ENCODE results near the gene GMEB2.
A peak's percentile ranks its signal among the peaks of the same experiment; 100 is the strongest.
"Not testable (repeated sequence)": the region's sequence is repeated elsewhere in the genome, so short reads cannot be mapped to it uniquely, and the experiment has no call there.

The GMEB2 gene

DNA sequence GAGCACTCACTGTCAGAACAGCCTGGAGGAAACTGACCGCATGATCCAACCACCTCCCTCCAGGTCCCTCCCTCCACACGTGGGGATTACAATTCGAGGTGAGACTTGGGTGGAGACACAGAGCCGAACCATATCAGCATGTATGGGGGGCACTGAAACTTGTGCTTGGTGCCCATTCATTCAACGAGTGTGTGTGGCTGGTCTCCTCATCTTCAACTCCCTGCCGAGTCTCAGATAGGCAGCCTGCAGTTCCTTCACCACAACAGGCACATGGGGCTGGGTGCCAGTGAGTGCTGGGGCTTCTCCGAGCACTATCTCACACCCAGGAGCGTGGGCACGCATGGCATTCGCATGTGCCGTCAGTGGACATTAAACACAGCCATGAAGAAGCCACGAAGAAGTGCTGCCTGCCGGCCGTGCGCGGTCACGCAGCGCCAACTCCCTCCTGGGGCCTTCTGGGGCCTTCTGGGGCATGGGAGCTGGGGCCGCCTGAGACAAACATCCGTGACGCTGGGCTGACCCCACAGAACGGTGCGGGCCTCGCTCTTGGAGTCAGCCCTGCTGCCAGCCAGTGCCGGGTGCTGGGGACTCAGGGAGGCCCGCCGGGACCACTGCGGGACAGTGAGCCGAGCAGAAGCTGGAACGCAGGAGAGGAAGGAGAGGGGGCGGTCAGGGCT lies 30.5 kb upstream of the GMEB2 start:
- DNase-seq, result no peak

DNA sequence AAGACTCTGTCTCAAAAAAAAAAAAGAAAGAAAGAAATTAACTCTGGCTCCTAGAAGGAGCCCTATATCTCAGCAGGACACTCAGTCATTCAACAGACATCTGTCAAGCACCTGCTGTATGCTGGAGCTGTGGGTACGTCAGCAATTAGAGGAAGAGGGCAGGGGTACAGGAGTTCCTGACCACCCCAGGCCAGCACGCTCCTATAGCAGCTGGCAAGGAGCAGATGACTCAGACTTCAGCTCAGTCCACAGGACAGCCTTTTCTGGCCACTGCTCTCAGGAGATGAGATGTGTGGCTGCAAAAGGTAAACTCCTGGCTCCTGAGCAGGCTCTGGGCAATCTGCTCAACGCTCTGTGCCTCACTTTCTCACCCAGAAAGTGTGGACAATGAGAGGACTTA lies 29.6 kb upstream of the GMEB2 start:
- no peak for DNase-seq

DNA sequence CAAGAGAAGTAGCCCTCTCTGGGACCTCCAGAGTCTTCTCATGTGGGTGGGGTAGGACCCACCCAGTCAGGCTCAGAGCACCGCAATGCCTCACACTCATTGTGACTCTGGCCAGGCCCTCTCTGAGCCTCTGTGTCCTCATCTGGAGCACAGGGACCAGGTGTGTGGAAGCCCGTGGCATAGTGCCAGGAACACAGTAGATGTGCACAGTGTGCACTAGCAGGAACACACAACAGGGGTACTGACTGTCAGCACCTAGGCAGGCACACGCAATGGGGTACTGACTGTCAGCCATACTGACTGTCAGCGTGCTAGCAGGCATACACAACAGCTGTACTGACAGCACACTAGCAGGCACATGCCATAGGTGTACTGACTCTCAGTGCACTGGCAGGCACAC lies 28.3 kb upstream of the GMEB2 start:
- no peak for DNase-seq

DNA sequence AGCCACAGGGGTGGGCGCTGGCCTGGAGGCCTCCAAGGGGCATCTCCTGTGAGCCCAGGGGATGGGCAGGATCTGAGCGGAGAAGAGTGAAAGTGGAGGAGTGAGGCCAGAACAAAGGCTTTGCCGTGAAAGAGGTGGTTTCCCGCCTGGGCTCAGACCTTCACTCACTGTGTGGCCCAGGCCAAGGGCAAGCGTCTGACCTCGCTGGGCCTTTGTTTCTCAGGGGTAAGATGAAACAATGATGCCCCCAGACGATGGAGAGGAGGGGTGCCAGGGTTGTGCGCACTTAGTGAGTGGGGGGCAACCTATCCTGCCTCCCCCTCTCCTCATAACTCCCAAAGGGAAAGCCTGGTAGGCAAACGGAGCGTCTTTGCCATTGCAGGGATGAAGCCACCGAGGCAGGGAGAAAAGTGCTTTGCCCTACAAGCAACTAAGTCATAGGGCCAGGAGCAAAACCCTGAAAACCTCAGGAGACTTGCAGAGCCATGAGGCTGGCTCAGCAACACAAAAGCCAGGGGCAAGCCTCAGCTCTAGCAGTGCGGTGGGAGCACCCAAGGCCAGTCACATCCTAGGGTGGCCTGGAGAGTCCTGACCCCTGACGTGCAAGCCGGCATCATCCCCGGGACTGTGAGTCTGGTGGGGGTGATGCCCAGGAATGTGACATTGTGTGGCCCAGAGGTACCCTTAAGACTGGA lies 27.2 kb upstream of the GMEB2 start:
- DNase-seq, result no peak

DNA sequence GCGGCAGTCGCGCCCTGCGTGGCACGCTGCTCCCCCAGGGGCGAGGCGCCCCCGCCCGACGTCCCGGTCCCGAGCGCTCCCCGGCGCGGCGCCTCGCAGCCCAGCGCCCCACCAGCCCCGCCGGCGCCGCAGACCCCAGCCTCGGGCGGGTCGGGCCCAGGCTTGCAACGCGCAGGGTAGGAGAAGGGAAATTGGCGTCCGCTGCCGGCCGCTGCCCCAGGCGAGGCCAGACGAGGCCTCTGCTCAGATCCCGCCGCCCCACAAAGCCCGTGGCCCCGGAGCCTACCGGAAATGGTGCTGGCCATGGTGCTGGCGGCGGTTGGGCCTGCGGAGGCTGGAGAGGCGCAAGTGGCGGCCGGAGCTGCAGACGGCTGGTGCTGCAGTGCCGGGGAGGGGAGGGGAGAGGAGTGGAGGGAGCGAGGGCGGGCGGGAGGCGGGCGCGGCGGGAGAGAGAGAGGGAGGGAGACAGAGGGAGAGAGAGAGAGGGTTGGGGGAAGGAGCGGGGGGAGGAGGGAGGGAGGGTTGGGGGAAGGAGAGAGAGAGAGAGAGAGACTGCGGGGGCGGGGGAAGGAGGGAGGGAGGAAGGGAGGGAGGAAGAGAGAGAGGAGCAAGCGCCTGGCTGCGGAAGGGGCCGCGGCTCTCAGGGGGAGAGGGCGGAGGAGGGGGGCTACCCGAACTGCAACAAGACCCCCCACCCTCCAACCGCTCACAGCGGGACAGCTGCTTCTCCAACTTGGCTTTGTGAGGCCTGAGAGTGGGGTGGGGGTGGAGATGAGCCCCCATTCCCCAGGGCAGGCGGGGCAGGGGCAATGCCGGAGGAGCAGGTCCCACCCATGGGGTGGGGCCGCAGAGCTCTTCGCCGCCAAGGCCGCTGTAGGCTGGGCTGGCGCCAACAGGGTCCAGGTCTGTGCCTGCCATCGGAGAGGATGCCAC lies 26.4 kb upstream of the GMEB2 start, which contains the start of gene STMN3:
STMN3 (minus strand) TSS at position 384 of the 933 bp plus-strand sequence; CDS start at position 305, 79 bp downstream.
- peak; percentile 86 for DNase-seq

DNA sequence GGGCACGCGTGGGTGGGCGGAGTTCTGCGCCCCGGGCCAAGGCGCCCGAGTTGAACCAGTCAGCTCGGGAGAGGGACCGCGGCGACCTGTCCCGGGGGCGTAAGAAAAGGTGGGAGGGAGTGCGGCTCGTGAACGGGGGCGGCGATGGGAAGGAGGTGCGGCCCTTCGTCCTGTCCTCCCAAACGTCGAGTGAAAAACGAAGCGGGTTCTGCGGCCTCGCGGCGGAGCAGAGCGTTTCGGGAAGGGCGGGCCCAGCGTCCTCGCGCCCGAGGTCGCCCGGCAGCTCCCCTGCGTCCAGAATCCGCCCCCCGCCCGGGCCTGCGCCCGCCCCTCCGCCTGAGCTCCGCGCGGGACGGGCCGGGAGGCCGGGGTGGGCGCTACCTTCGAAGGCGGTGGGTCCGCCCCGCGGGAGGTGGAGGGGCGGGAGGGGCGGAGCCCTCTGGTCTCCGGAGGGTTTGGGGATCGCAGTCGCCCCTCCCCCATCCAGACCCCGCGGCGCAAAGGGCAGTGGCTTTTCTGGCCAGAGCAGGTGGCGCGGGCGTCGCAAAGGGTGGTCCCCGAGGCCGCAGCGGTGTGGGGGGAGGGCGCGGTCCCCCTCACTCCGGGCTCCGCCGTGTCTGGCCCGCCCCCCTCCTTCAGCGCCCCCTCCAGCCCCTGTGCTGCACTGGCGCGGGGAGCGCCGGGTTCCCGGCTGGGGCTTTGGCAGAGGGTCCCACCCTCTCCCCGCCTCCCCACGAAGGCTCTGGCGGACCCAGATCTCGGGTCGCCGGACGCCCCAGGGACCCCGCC lies 25.5 kb upstream of the GMEB2 start:
- peak; percentile 68 for DNase-seq

DNA sequence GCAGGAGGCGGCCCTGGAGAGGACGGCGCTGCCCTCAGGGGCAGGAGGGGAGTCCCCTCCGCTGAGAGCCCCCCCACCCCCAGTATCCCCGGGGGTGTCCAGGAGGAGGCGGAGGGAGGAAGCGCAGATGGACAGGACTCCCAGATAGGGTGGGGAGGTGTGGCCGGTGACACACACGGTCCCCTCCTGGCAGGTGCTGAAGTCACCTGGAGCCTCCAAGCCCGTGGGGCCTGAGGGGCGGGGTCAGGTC lies 25.0 kb upstream of the GMEB2 start:
- peak; percentile 72 for DNase-seq

DNA sequence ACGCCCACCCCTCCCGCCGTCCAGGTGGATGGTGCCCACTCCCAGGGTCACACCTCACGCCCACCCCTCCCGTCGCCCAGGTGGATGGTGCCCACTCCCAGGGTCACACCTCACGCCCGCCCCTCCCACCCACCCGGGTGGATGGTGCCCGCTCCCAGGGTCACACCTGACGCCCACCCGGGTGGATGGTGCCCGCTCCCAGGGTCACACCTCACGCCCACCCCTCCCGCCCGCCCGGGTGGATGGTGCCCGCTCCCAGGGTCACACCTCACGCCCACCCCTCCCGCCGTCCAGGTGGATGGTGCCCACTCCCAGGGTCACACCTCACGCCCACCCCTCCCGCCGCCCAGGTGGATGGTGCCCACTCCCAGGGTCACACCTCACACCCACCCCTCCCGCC lies 23.6 kb upstream of the GMEB2 start:
- DNase-seq, result not testable (repeated sequence)

DNA sequence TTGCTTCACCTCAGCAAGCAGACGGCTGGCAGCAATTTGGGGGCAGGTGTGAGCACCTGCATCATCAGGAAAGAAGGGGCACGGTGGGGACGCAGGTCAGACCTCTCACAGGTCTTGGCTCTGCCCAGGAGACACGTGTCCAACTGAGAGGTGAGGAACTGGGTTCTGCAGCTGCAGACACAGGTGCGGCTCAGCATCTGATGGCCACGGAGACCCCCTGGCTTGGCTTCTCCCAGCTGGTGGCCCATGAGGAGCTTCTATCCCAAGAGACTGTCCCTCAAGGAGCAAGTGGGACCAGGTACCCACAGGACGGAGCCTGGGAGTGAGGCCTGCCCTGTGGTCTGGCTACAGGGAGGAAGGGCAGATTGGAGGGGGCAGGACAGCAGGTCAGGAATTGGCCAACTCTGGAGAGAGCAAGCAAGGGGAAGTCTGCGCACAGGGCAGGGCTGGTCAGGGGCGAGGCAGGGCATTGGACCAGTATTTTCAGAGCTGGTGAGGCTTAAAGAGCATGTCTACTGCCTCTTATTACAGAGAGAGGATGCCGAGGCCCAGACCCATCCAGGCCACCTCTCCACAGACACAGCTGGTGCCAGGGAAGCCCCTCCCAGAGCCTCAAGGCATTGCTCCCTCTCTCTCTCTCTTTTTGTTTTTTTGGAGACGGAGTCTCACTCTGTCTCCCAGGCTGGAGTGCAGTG lies 22.1 kb upstream of the GMEB2 start:
- no peak for DNase-seq

DNA sequence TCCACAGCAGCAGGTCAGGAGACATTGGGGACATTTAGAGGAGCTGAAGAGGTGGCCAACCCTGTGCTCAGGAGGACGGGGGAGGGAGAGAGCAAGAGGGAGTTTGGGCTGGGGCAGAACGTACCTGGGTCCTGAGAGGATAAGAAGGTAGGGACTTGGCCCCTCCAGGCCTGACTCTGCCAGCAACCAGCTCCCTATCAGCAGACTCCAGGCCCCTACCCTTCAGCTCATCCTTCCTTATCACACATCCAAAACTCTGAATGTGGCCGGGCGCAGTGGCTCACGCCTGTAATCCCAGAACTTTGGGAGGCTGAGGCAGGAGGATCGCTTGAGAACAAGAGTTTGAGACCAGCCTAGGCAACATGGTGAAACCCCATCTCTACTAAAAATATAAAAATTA lies 21.3 kb upstream of the GMEB2 start:
- DNase-seq, result no peak

DNA sequence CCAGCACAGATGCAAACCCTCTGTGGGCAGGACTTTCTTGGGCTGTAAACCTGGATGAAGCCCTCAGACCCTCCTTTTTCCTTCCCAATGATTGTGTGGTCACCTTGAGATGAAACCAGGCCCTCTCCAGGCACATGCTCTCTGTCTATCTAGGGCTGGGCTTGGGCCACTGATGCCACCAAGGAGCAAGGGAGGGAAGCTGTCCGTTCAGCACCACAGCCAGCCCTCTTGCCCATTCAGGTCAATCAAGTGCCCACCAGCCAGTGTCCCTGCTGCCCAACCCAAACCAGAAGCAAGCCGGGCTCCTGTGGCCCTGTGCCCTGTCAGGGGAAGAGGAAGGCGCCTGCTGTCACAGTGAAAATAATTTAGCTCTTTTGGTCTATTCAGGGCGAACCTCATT lies 18.3 kb upstream of the GMEB2 start:
- no peak for DNase-seq

DNA sequence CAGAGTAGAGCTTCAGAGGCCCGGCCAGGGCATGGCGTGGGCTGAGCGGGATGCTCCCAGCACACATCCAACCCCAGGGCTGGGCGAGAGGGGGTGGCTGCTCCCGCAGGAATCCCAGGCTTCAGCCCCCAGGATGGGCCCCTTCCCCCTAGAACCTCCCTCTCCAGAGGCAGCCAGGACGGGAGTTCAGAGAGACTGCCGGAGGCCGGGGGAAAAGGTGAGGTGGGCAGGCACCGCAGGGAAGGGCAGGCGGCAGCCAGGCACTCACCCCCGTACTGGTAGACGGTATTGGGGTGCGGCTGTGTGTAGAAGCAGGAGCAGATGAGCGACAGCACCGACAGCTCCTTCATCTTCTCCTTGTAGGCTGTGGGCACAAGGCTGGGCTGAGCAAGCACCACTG lies 17.0 kb upstream of the GMEB2 start:
- DNase-seq, result no peak

DNA sequence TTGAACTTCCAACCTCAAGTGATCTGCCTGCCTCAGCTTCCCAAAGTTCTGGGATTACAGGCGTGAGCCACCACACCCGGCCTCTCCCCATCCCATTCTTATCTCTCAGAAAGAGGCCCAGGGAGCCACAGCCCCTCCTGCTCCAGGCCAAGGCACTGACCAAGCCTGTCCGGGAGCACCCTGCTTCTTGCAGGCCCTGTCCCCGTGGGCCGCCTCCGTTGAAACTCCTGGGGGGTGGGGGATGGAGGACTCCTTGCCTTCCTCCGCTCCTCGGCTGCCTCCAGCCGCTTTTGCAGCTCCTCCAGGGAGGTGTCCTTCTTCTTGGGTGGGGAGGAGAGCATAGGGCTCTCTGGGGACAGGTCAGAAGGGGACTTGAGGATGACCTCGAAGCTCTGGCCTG lies 16.6 kb upstream of the GMEB2 start:
- DNase-seq, result no peak

DNA sequence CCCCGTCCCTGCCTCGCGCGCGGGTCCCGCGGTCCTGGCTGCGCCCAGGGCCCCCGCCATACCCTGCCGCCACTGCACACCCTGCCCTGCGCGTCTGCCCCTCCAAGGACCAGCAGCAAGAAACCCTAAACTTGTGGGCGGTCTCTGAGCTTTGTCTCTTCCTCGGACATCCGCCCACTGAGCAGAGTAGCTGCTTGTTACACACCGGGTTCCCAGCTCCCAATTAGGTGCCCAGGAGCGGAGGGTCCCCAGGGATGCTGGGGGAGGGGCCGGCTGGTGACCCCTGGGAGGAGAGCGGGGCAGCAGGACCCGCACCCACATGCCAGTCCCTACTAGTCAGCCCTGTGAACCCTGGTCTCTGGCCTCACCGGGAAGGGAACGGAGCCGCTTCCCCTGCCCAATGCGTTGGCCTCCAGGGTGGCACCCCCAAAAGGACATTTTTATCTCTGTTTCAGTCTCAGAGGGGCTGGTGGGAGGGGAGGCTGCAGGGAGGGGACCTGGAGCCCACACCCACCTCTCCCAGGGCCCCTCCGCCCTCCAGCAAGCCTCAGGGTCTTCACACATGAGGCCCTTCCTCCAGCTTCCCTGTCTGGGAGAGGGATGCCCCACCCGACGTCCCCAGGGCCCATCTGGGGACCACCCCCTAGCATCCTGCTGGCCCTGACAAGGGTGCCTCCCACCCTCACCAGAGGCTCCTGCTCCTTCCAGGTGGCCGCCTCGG lies 15.8 kb upstream of the GMEB2 start:
- DNase-seq, result no peak

DNA sequence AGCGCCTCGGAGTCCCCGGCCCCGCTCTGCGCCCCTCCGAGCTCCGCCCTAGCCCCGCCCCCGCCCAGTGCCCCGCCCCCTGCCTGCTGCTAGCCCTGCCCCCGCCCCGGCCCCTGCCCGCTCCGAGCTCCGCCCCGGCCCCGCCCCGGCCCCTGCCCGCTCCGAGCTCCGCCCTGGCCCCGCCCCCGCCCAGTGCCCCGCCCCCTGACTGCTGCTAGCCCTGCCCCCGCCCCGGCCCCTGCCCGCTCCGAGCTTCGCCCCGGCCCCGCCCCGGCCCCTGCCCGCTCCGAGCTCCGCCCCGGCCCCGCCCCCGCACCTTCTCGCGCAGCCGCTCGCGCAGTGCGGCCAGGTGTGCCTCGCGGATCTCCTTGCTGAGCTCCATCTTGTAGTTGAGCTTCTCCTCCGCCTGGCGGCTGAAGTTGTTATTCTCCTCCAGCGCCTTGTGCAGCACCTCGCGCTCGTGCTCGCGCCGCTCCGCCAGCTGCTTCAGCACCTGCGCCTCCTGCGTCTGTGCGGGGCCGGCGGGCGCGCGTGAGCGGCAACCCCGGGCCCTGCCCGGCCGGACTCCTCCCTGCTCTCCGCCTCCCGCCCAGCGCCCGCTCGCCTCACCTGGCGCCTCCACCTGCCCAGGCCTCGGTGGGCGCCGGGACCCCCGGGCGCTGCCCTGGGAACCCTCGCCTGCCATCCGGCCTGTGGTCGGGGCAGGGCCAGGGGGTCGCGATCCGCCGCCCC lies 15.1 kb upstream of the GMEB2 start:
- DNase-seq, result peak; percentile 100

DNA sequence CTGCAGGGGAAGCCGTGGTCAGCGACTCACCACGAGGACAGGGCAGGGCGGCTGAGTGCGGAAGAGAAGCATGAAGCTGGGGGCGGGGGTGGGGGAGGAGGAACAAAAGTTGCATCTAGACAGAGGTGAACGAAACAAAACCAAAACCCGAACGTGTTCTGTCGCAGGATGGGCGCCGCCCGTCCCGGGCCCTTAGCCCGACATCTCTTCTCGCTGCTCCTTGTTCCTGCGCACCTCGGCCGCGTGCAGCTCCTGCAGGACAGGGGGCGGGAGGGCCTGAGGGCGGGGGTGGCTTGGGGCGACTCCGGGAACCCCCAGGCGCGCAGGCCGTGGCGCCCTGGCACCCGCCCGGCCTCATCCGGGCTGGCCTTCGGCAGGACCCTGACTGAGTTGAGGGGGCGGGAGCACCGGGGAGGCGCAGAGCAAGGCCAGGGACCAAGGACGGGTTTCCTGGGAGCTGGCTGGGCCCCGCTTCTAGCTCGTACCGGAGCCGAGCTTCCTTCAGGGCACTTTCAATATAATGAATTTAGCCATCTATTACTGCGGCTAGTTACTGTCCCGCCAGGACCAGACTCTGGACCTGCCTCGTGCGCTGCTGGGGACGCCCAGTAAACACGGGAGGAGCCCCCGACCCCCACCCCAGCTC lies 14.4 kb upstream of the GMEB2 start:
- peak; percentile 72 for DNase-seq

DNA sequence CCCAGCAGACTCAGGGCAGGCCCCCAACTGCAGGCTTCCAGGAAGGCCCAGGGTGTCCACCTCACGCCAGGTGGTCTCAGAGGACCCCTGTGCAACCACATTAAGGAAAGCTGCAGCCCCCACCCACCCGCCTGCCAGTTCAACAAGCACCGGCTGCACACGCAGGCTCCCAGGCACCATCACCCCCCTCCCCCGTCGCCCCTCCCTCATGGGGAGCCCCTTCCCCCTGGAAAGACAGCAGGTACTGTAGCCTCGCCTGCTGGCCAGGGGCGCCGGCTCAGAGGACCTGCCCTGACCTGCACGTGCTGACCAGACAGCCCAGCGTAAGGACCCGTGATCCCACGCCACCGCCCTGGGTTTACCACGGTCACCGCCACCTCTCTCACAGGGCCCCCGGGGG lies 13.8 kb upstream of the GMEB2 start:
- DNase-seq, result peak; percentile 61

DNA sequence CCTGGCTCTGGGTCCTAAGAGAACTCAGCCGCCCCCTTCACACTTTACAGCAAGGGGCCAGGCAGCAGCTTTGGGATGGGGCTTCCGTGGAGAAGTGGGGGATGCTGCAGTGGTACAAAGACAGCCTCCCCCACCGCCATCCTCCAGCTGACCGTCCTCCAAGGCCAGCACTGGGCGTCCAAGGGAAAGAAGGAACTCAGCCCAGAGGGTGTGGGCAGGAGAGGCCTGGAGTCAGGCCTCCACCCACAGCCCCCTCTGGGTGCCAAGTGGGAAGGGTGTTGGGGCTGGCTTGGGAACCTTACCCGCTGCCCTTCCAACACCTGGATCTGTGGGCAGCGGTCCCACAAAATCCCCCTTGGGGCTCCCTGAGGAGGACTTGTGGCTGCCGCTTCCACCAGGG lies 13.2 kb upstream of the GMEB2 start:
- peak; percentile 34 for DNase-seq

DNA sequence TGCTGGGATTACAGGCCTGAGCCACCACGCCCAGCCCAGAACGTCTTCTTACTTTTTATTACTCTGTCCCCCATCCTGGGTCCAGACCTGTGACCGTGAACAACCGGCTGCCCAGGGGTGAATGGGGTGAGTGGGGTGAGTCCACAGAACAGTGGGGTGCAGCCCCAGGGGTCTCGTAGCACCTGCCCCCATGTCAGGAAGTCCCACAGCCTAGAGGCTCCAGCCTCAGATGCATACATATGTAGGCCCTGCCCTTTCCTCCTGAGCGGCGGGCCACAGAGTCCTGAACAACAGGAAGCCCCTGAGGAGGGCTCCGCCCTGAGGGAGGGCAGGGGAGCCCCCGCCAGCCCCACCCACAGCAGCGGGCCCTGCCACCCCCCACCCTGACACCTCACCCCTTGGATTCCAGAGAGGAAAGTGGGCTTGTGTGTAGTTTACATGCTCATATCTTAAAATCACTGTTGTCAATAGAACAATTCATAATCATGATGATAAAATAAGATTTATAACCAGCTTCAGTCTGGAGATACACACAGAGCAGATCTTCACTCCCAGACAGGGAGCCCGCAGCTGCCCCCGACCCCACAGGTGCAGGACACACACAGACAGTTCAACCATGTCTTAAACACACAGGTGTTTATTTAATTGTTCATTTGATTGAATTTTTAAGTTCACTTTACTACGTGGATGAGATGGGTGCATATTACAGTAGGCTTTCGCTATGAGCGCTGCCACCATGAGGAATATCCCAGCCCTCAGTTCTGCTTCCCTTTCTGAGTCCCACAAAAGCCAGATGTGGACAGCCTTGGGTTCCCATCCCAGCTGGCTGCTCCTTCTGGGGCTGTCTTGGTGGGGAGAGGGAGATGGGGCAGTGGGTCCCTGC lies 12.4 kb upstream of the GMEB2 start:
- peak; percentile 93 for DNase-seq
